Right ventricle myocardium superior (tissue), 1 donor: Measurements from ENCODE around the gene RPN2. TPM values are rescaled to one million over a fixed set of nuclear protein-coding genes. Genes with fewer than 3 reads are reported as not detected.

ENCODE experiments used
- ATAC-seq: fragments of 200-7000 bp; cut with Tn5 transposase; one replicate; pipeline ENCODE4 v1.9.1; 2020; ENCODE audit warnings: mild to moderate bottlenecking; ENCODE audit not compliant: poor library complexity
- DNase-seq: peaks from one replicate; pipeline ENCODE4 v3.0.0-alpha.2; 2020
- intact Hi-C: fragments of 100-400 bp; cut with DNase I; formaldehyde crosslinking; loops from one replicate; pipeline ENCODE4 v1.11.2; 2022
- total RNA-seq: library from RNA; stranded (reverse); fragmentation: NEBNext Ultra II Directional; extraction: Animal tissue kit (Norgen Biotek cat#: 25700); gene quantifications from one replicate; pipeline ENCODE4 v1.2.1, GENCODE V29; 2021
- donor health status: DM: no; HTN: yes; CAD: no; lungs with severe emphysema.

Gene RPN2
- total RNA-seq, 1 donor from 2014 or later = 86.0 TPM

DNA sequence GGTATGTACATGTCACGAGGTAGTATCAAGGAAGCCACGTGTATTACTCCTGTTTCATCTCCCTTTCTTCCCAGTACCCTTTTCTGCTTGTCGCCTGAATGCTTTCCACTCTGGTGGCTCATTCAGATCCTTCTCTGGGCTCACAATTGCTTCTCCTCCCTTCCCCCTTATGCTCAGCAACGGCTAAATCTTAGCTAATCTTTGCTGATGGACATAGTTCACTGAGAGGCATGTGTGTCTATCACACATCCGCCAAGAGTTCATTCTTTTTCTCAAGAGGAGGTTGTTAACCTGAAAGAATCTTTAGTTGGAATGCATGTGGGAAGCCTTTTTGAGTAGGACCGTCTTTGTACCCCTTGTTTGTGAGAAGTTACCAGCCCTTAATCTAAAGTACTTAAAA, 26.0 kb downstream of the RPN2 start:
- ATAC-seq = no peak
- intact Hi-C loops = no loop called here
- DNase-seq = no peak

DNA sequence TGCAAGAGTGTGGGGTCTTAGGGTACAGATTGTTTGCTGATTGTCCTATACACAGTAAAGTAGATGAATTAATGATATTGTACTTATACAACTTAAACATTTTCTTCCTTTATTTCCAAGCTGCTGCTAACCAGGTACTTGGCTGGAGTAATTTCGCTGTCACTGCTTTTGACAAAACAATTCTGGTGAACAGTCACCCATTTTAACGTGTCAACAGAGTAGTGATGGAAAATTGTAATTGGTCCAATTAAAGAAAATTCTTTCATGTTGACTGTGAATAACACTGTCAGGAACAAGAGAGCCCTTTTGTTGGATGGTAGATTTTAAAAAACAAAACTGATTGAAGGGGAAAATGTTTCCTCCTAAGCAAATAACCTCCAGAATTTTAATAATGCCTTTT, 26.7 kb downstream of the RPN2 start:
- ATAC-seq = no peak
- DNase-seq = no peak
- intact Hi-C loops = no loop called here

- intact Hi-C loops = no loop called here
- DNase-seq (no peak), ATAC-seq (no peak)
Measured at GRCh38 chr20:37207171-37207570, 28.0 kb downstream of the RPN2 start.

GRCh38 chr20:37209193-37209592, 30.1 kb downstream of the RPN2 start:
- intact Hi-C loops = no loop called here

GRCh38 chr20:37209661-37210314, 30.7 kb downstream of the RPN2 start:
- ATAC-seq (no peak), DNase-seq (no peak)
- intact Hi-C loops = no loop called here

More at GRCh38 chr20:37209193-37209592, 30.1 kb downstream of the RPN2 start:
- DNase-seq (no peak), ATAC-seq (no peak)

DNA sequence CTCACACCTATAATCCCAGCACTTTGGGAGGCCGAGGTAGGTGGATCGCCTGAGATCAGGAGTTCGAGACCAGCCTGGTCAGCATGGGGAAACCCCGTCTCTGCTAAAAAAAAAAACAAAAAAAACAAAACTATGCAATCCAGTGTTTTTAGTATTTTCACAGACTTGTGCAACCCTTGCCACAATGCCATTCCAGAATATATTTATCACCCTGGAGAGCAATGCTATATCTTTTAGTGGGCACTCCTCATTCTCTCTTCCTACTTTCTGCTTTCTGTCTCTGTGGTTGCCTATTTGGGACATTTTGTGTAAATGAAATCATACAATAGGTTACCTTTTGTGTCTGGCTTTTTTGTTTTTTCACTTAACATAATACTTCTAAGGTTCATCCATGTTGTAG, 39.3 kb downstream of the RPN2 start:
- DNase-seq = no peak
- ATAC-seq = no peak
- intact Hi-C loops = no loop called here

DNA sequence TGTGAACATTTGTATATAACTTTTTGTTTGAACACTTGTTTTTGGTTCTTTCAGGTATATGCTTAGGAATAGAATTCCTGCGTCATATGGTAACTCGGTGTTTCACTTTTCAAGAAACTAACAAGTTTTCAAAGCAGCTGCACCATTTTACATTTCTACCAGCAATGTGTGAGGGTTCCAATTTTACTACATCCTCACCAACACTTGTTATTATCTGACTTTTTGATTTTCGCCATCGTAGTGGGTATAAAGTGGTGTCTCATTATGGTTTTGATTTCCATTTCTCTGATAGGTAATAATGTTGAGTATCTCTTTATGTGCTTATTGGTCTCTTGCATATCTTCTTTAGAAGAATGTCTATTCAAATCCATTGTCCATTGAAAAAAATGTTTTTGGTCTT, 39.8 kb downstream of the RPN2 start:
- DNase-seq (no peak), ATAC-seq (no peak)
- intact Hi-C loops = no loop called here

DNA sequence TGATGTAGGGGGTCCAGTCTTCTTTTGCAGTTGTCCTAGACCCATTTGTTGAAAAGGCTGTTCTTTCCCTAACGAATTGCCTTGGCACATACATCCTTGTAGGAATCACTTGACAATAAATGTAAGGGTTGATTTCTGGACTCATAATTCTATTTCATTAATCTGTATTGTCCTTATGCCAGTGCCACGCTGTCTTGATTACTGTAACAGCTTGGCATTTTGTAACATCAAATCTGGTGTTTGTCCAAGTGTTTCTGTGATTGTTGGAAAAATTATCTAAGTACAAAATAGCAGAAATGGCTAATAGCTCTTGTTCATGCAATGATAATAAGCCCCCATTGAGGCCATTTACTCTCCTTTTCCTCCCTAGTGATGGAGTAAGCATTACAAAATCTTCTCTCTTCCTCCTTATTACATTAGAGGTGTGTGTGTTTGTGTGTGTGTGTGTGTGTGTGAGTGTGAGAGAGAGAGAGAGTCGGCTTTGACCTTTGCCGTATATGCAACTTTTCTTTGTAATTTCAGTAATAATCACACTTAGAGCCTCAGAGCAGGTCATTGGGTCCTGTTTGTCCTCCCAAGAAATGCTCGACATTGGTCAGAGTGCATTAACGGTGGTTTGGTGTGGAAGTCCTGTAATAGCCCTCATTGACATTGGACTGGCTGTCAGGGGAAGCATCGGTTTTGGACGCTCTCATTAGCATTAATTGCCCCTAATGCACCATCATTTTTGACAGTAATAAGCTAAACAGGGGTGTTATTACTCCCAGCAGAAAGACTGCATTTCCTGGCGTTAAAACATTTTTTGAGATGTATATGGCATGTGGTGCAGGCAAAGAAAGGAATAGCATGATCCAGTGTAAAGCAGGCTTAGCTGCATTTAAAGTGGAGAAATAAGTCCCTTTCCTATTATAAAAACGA, 40.9 kb downstream of the RPN2 start:
- ATAC-seq (no peak), DNase-seq (no peak)
- intact Hi-C loops = no loop called here

DNA sequence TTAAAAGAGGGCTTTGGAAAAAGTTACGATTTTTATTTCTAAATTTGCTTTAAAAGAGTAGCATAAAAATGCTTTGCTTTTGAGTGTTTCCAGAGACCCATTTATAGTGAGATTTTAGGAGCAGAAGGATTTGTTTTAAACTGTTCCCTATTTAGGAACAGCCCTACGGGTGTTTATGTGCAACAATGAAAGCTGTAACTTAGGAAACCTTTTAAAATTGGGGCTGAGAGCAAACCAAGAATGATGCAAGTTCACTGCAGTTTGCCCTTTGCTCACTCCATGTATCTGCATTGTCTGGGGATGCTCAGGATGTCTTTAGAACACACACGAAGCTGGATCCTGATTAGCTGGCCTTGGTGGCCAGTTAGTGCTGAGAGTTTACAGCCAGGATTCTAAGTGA, 41.6 kb downstream of the RPN2 start:
- intact Hi-C loops = no loop called here
- no peak for ATAC-seq
- no peak for DNase-seq

DNA sequence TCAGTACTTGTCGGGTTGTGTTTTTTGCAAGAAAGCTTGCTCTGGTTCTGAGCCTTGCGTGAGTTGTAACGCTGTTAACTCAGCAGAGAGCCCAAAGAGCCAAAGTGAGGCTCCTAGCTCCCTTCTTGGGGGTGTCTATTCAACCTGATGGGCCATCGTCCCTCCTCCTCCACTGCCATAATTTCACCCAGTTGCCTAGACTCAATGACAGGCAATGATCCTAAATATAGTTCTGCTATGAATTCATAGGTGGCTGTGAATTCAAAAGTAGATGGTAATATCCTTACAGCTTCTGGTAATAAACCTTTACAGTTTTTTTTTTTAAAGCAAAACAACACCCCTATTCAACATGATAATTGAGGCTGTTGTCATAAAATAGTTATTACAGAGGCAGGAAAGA, 43.0 kb downstream of the RPN2 start:
- intact Hi-C loops = no loop called here
- DNase-seq = no peak
- ATAC-seq = no peak

DNA sequence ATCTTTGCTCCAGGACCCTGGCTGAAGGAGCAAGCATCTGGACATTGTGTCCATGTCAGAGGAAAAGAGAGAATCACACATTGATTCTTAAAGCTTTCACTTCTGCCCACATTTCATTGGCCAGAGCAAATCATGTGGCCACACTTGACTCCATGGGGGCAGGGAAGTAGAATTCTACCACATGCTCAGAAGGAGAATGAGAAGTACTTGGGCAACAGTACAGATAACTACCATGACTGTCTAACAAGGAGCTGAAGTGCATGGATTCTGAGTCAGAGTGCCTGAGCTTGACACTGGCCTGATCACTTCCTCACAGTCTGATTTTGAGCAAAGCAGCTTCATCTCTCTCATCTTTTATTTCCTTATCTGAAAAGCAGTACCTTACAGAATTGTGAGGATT, 43.9 kb downstream of the RPN2 start:
- intact Hi-C loops = no loop called here
- no peak for DNase-seq
- peak; percentile 36 for ATAC-seq

- intact Hi-C loops = no loop called here
- DNase-seq (no peak), ATAC-seq (no peak)
Measured at GRCh38 chr20:37225146-37225545, 46.0 kb downstream of the RPN2 start.

DNA sequence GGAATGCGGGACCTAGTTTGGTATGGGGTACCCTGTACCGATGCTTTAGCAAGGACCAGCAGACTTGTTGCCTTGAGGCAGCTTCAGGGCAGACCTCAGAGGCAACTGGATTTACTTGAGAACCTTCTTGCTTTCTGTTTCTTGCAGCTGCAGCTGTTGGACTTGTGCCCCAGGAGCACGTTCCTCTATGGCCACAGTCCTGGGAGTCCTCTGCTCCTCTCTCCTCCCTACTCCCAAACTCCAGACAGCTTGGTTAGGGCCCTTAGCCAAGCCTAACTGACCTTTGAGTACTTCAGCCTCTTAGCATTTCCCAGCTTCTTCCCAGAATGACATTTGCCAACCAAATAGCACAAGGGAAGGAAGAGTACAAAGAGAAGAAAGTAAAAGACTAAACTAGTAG, 47.8 kb downstream of the RPN2 start:
- intact Hi-C loops = no loop called here
- DNase-seq (peak; percentile 76), ATAC-seq (peak; percentile 65)

- ATAC-seq (peak; percentile 49), DNase-seq (no peak)
- intact Hi-C loops = no loop called here
Measured at GRCh38 chr20:37228082-37228481, 49.0 kb downstream of the RPN2 start.

GRCh38 chr20:37228656-37229055, 49.5 kb downstream of the RPN2 start:
- ATAC-seq (peak; percentile 83), DNase-seq (peak; percentile 47)
- intact Hi-C loops = no loop called here

- DNase-seq = no peak
- intact Hi-C loops = no loop called here
- no peak for ATAC-seq
Measured at GRCh38 chr20:37229357-37229756, 50.2 kb downstream of the RPN2 start.

DNA sequence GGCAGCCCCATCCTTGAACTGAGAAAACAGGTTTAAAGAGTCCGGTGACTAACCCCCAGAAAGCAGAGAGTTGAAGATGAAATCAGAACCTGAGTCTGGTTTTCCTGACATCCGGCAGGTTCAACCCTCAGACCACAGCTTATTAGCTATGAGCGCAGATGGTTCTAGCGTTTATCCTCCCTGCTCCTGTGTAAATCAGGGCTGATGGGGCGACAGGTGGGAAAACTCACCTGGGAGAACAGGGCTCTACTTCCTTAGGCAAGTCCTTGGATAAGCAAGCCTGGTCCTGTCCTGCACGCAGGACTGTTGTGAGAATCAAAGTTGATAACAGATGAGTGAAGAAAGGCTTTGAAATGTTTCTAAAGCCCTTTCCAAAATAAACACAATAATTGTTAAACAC, 51.1 kb downstream of the RPN2 start:
- ATAC-seq = no peak

DNA sequence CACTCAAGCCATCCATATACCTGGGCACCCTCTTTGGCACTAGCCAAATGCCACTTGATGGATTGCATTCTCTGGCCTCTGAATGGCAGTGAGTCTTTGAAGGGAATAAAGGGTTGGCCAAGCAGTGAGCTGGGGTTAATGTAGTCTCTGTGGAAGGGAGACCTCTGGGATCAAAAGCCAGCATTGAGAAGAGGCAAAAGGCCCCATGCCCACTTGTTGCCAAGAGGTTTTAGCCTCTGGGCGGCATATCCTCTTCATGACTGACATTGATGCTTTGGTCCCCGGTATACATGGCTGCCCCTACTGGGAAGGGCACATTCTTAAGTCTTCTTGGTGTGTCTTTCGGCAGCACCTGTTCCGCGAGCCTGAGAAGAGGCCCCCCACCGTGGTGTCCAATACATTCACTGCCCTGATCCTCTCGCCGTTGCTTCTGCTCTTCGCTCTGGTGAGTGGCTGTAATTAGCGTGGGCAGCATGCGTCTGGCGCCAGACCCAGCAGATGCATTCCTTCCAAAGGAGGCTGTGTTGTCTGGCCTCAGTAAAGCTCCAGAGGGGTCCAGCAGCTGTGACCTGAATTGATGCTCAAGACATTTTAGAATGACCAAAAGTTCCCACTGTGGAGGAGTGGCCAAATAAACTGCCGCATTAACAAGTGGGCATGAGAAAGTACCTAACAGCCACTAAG, 53.0 kb downstream of the RPN2 start:
- no peak for ATAC-seq
- intact Hi-C loops = no loop called here
- DNase-seq = no peak

More for the DNA sequence above, 51.1 kb downstream of the RPN2 start:
- intact Hi-C loops = no loop called here
- no peak for DNase-seq

DNA sequence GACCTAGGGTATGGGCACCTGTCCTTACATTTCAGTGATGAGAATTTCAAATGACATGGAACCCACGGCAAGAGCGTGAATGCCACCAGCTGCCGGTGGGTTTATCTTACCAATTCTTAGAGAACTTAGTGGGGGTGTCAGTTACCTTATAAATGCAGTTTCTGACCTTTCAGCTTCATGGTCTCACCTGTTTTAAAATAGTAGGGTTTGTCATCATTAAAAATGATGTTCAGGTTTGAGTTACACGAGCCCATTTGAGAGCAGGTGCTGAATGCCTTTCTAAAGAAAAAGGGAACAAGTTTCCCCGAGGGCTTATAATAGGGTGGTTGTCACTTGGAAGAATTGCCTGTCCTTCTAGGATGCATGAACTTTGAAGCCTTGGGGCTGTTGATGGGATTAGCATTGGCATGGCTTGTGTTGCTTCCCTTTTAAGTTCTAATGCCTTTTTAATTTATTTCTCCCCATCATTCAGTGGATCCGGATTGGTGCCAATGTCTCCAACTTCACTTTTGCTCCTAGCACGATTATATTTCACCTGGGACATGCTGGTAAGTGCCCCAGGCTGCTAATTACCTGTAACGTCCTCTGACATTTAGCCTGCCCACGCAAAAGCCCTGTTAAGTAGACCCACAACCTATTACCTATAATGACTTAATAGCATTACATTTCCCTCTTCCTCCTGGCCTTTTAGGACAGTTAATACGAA, 54.6 kb downstream of the RPN2 start:
- no peak for DNase-seq
- intact Hi-C loops = no loop called here
- no peak for ATAC-seq
